ENCODE data around the gene MICAL3. TPM values are rescaled to one million over a fixed set of nuclear protein-coding genes. Genes with fewer than 3 reads are reported as not detected.

The MICAL3 gene
- total RNA-seq, 4 donors from 2014 or later: 30.4 to 57.1 (median 37.7) TPM

DNA sequence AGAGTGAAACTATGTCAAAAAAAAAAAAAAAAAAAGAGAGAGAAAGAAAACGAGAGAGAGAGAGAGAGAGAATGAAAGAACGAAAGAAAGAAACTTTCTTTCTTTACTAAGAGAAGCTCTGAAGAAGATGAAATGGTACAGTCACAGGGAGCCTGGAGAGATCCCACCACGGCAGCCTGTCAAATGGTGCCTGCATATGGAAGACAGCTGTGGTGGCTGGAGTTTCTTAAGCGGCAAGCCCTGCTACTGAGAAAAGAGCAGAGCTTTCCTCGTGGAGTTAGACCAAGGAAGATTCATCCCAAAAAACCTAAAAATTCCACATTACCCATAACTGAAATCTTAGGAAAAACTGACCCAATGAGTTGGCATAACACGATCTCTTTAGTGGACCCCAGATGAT lies 66.7 kb downstream of the MICAL3 start:
- Histone ChIP-seq H3K4me1 (peaks cover 2% of the 10 kb centered on the region), H3K27me3 (no peaks in the 10 kb centered on the region), H3K36me3 (no peaks in the 10 kb centered on the region), H3K4me3 (no peak overlapping the region), H3K9me3 (no peaks in the 10 kb centered on the region), H3K27ac (no peak overlapping the region)
- 71% methylated on average over 6 of the region's 6 CpGs for WGBS
- no peak for TF ChIP-seq POLR2AphosphoS5 (IDR thresholded peaks at IDR 0.05)
- TF ChIP-seq EP300 (IDR thresholded peaks at IDR 0.05): no peak
- TF ChIP-seq, protein P1, sequence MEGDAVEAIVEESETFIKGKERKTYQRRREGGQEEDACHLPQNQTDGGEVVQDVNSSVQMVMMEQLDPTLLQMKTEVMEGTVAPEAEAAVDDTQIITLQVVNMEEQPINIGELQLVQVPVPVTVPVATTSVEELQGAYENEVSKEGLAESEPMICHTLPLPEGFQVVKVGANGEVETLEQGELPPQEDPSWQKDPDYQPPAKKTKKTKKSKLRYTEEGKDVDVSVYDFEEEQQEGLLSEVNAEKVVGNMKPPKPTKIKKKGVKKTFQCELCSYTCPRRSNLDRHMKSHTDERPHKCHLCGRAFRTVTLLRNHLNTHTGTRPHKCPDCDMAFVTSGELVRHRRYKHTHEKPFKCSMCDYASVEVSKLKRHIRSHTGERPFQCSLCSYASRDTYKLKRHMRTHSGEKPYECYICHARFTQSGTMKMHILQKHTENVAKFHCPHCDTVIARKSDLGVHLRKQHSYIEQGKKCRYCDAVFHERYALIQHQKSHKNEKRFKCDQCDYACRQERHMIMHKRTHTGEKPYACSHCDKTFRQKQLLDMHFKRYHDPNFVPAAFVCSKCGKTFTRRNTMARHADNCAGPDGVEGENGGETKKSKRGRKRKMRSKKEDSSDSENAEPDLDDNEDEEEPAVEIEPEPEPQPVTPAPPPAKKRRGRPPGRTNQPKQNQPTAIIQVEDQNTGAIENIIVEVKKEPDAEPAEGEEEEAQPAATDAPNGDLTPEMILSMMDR (IDR thresholded peaks at IDR 0.05): no peak
- no peak for TF ChIP-seq POLR2A (IDR thresholded peaks at IDR 0.05)
- peak in 1 of 2 donors; percentile 61 for DNase-seq (ENCODE audit: low spot score in 2 of 2)

DNA sequence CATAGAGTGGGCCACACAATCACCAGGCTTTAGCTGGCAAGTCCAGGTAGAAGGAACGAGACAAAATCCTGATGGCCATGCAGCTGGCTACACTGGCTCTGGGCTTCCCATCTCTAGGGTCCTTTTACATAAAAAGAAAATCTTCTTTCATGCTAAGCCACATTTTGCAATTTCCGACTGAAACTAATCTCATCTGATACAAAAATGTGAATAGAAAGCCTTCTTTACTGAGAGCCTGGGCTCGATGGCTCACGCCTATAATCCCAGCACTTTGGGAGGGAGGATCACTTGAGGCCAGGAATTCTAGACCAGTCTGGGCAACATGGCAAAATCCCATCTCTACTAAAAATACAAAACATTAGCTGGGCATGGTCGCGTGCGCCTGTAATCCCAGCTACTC lies 67.2 kb downstream of the MICAL3 start:
- Histone ChIP-seq H3K4me1 (peaks cover 7% of the 10 kb centered on the region), H3K27me3 (no peaks in the 10 kb centered on the region), H3K36me3 (no peaks in the 10 kb centered on the region), H3K9me3 (no peaks in the 10 kb centered on the region), H3K27ac (no peak overlapping the region), H3K4me3 (no peak overlapping the region)
- 89% methylated on average over 7 of the region's 7 CpGs for WGBS
- TF ChIP-seq POLR2A (IDR thresholded peaks at IDR 0.05) (no peak), POLR2AphosphoS5 (IDR thresholded peaks at IDR 0.05) (no peak), EP300 (IDR thresholded peaks at IDR 0.05) (no peak)
- TF ChIP-seq, protein P1 (IDR thresholded peaks at IDR 0.05): no peak
- DNase-seq (ENCODE audit: low spot score in 2 of 2): peak in 1 of 2 donors; percentile 18

DNA sequence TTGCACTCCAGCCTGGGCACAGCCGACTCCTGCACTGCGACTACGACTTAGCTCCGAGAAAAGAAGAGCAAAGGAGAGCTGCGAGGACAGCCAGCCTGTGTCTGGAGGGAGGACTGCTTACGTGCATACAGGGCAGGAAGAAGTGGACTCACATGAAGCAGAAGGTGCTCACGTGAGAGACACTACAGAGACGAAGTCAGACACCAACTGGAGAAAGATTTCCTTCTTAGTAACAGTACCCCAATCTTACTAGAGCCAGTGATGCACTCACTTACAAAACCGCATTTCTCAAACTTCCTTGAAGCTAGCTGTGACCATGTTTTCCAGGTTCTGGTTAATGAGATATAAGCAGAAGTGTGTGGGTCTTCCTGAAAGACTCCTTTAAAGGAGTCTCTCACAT lies 67.7 kb downstream of the MICAL3 start:
- no peak overlapping the region for H3K4me3 ChIP-seq
- H3K27me3 ChIP-seq: no peaks in the 10 kb centered on the region
- H3K27ac ChIP-seq: no peak overlapping the region
- WGBS: 97% methylated on average over 9 of the region's 9 CpGs
- peaks cover 7% of the 10 kb centered on the region for H3K4me1 ChIP-seq
- DNase-seq (ENCODE audit: low spot score in 2 of 2): no peak
- TF ChIP-seq POLR2A (IDR thresholded peaks at IDR 0.05) (no peak), EP300 (IDR thresholded peaks at IDR 0.05) (no peak), POLR2AphosphoS5 (IDR thresholded peaks at IDR 0.05) (no peak)
- TF ChIP-seq, protein P1 (IDR thresholded peaks at IDR 0.05): no peak
- H3K36me3 ChIP-seq: no peaks in the 10 kb centered on the region
- H3K9me3 ChIP-seq: no peaks in the 10 kb centered on the region

DNA sequence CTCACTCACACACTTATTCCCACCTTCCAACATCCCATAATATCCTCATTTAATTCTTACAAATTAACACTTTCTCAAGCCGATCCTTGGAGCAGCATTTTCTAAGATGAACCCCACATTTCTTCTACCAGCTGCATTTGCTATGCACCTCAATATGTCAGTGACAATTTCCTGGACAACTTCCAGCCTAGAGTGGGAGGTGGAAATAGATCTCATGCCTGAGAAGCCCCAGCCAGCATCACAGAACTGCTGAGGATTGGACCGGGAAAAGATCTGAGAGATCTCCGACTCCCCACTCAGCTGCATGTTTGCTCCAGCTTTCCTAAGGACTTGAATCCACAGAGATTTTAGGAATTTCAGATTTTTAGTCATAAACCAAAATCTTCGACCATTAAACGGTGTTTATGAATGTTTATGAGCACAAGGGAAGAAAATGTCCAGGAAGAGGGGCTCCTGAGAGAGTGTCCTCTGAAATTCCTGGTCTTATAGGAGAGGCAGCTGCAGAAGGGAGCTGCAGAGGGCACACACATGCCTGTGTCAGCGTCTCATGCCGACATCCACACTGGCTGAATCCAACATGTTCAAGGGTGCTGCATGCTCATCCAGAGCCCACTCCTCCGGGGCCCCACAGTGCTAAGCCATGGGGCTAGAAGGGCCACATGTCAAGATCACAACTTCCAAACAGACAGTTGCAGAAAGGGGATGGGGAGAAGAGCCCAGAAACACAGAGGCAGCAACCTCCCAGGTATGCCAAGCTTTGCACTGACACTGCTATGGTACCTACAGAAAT lies 68.6 kb downstream of the MICAL3 start:
- H3K27me3 ChIP-seq: no peaks in the 10 kb centered on the region
- no peak overlapping the region for H3K27ac ChIP-seq
- peak in 1 of 2 donors; percentile 43 for DNase-seq (ENCODE audit: low spot score in 2 of 2)
- H3K4me1 ChIP-seq: peaks cover 11% of the 10 kb centered on the region
- WGBS: 77% methylated on average over 7 of the region's 8 CpGs
- H3K36me3 ChIP-seq: no peaks in the 10 kb centered on the region
- H3K4me3 ChIP-seq: no peak overlapping the region
- TF ChIP-seq, protein P1 (IDR thresholded peaks at IDR 0.05): no peak
- TF ChIP-seq EP300 (IDR thresholded peaks at IDR 0.05) (no peak), POLR2AphosphoS5 (IDR thresholded peaks at IDR 0.05) (no peak), POLR2A (IDR thresholded peaks at IDR 0.05) (no peak)
- no peaks in the 10 kb centered on the region for H3K9me3 ChIP-seq

DNA sequence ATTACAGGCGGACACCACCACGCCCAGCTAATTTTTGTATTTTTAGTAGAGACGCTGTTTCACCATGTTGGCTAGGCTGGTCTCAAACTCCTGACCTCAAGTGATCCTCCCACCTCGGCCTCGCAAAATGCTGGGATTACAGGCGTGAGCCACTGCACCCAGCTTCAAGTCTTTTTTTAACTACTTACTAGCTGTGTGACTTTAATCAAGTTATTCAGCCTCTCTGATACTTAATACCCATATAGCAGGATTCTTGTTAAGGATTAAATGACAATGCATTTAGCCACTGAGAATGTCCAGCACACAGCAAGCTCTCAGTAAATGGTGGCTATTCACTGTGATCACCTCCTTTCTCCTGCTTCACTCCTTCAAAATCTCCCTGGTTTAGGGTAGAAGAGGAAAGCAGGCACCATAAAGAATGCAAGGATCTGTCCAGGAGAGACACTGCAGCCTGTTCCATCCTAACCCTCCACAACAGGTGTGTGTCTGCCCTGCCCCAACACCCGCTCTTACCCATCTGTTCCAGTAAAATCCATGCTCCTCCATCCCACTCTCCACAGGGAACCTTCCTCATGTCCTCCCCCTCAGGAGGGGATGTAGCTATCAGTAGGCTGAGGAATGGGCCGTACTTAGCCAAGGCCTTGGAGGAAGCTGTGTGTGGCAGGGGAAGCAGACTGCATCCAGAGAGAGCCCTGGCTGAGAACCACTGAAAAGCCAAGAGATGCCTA lies 69.3 kb downstream of the MICAL3 start:
- Histone ChIP-seq H3K36me3 (no peaks in the 10 kb centered on the region), H3K9me3 (no peaks in the 10 kb centered on the region), H3K27ac (no peak overlapping the region), H3K4me3 (no peak overlapping the region), H3K4me1 (peaks cover 17% of the 10 kb centered on the region), H3K27me3 (no peaks in the 10 kb centered on the region)
- peak in 1 of 2 donors; percentile 44 for DNase-seq (ENCODE audit: low spot score in 2 of 2)
- WGBS: 96% methylated on average over 8 of the region's 8 CpGs
- TF ChIP-seq POLR2AphosphoS5 (IDR thresholded peaks at IDR 0.05) (no peak), POLR2A (IDR thresholded peaks at IDR 0.05) (no peak), EP300 (IDR thresholded peaks at IDR 0.05) (no peak)
- TF ChIP-seq, protein P1 (IDR thresholded peaks at IDR 0.05): no peak

Measured in suprapubic skin (tissue), 4 donors.